HG03439 (cell line): ENCODE measurements around the gene JDP2.

Source experiments
- ATAC-seq: cut with Tn5 transposase; IDR thresholded peaks from one replicate; pipeline ENCODE4 v1.9.1; 2021; ENCODE audit warnings: mild to moderate bottlenecking, moderate library complexity; ENCODE audit not compliant: unreplicated experiment

Gene JDP2

GRCh38 chr14:75479770-75480600 lies 52.2 kb downstream of the JDP2 start:
- no peak for ATAC-seq

DNA sequence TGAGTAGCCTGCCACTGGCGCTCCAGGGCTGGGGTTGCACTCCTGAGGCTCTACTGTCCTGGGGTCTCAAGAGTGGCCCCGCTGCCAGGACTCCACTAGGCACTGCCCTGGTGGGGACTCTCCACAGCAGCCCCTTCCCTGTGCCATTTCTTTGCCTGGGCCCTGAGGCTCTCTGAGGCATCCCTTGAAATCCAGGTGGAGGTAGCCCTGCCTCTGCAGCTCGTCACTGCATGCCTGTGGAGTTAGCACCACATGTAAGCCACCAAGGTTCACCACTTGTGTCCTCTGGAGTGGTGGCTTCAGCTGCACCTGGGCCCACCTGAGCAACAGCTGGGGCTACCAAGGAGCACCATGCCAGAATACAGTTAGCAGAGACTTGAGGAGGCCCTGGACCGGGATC lies 54.5 kb downstream of the JDP2 start:
- no peak for ATAC-seq

- ATAC-seq: no peak
Observed at GRCh38 chr14:75484711-75485429, 57.0 kb downstream of the JDP2 start.

GRCh38 chr14:75486318-75486717 lies 58.5 kb downstream of the JDP2 start:
- ATAC-seq: no peak

DNA sequence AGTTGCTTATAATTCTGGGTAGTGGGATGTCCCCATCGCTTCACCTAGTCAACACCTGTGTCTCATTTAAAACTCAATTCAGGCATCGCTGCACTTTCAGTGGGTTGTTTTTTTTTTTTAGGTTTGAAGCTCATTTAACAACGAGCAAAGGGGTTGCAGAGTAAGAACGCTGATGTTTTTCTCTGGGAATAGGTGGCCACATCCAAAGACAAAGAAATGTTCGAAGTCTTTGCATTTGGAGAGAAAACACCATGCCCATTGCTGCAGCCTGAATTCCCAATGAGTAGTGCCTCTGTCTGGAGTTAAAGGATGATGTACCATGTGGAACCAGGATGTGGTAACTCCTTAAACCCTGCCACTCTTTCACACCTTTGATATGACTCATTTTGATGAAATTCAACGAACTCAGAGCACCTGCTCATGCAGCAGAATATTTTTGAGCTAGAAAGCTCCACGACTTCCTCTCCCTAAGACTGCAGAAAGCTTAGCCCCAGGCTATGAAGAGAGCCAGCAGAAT lies 59.4 kb downstream of the JDP2 start:
- ATAC-seq: no peak

- ATAC-seq: no peak
Observed at GRCh38 chr14:75489480-75489837, 61.6 kb downstream of the JDP2 start.

- ATAC-seq: no peak
Observed at GRCh38 chr14:75491376-75491978, 63.7 kb downstream of the JDP2 start.

GRCh38 chr14:75492832-75493591 lies 65.2 kb downstream of the JDP2 start:
- ATAC-seq: no peak

GRCh38 chr14:75493592-75494087 lies 65.8 kb downstream of the JDP2 start:
- ATAC-seq: no peak

GRCh38 chr14:75494896-75495295 lies 67.1 kb downstream of the JDP2 start:
- no peak for ATAC-seq

DNA sequence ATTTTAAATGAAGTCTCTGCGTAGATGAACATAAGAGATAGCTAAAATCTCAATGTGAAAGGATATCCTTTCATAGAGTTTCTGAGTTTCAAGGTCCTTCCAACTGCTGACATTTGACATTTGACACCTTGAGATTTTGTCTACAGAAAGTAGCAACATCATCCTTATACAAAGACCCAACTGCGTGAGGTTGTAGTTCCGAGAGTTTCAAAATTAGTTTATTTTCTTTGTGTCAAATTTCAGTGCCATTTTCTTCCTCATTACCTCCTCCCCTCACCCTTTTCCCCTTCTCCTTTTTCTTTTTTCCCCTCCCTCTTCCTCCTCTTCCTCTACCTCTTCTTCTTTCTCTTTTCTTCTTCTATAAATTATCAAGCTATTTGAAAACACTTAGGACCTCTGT lies 67.6 kb downstream of the JDP2 start:
- ATAC-seq: no peak

DNA sequence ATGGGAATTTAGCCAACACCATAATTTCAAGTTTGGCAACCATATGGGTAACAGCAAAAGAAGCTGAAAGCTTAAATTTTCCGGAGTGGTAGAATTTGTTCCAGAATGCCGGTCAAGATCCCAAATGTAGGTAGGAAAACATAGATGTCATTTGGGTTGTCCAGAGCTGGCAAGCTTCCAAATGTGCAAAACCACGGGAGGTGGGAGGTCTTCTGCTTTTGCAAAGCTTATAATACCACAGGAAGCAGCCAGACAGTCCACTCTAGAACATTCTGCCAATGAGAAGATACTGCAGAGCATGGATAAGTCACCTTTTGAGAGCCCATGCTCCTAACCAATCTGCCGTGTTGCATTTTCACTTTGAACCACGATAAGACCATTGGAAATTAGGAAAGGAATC lies 68.1 kb downstream of the JDP2 start:
- ATAC-seq: no peak

- no peak for ATAC-seq
Observed at GRCh38 chr14:75496755-75497154, 68.9 kb downstream of the JDP2 start.

DNA sequence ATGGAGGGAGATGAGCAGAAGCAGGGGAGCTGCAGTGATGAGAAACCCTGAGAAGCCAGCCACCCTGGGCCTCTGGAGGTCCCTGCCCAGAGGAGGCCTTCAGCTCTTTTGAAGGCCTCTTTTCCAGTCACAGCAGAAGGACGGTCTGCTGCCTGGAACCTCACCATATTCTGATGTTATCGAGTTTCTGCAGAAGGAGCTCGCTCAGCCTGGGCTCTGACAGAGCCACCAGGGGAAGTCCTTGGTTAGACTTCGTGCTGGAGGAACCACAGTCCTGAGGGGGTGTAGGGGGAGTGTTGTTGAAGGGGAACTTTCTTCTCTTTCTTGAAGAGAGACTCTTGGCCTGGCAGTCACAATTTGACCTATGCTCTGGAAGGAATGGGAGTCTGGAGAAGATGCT lies 69.4 kb downstream of the JDP2 start:
- ATAC-seq: no peak

- ATAC-seq: no peak
Observed at GRCh38 chr14:75497701-75498100, 69.9 kb downstream of the JDP2 start.

- ATAC-seq: no peak
Observed at GRCh38 chr14:75499084-75499875, 71.5 kb downstream of the JDP2 start.

GRCh38 chr14:75501080-75501479 lies 73.3 kb downstream of the JDP2 start:
- no peak for ATAC-seq

DNA sequence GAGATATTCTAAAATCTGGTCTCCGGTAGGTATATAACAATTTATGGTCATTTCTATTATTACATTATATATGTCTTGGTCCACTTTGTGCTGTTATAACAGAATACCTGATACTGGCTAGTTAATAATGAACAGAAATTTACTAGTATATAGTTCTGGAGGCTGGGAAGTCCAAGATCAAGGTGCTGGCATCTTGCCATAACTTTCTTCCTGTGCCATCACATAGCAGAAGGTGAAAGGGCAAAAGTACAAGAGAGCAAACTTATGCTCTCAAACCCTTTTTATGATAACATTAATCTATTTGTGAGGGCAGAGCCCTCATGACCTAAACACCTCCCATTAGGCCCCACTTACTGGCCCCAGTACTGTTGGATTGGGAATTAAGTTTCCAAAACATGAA lies 76.6 kb downstream of the JDP2 start:
- ATAC-seq: no peak

GRCh38 chr14:75506930-75507329 lies 79.1 kb downstream of the JDP2 start:
- no peak for ATAC-seq

- no peak for ATAC-seq
Observed at GRCh38 chr14:75510547-75510946, 82.7 kb downstream of the JDP2 start.
